T-helper 1 cell treated with Interleukin-12 subunit alpha and Interleukin-12 subunit beta and Interleukin-4 antibody, amounts not matched to agents 30 μg/mL and 1 μg/mL, for 36 hours (primary cell): ENCODE measurements around the gene ADAMTS17.

ENCODE experiments used
- H3K27ac Mint-ChIP-seq: one replicate; pipeline ENCODE4 v1.8.0; 2021; ENCODE audit warnings: mild to moderate bottlenecking, mixed read lengths
- H3K27me3 Mint-ChIP-seq: one replicate; pipeline ENCODE4 v1.8.0; 2021; ENCODE audit warnings: low read depth, mixed read lengths
- H3K36me3 Mint-ChIP-seq: one replicate; pipeline ENCODE4 v1.8.0; 2021; ENCODE audit warnings: low read depth, mixed read lengths
- H3K4me1 Mint-ChIP-seq: one replicate; pipeline ENCODE4 v1.8.0; 2021; ENCODE audit warnings: low read depth, mixed read lengths
- H3K4me3 Mint-ChIP-seq: one replicate; pipeline ENCODE4 v1.8.0; 2021; ENCODE audit warnings: mild to moderate bottlenecking, moderate library complexity, mixed read lengths
- H3K9me3 Mint-ChIP-seq: one replicate; pipeline ENCODE4 v1.8.0; 2021; ENCODE audit warnings: mixed read lengths

The ADAMTS17 gene

DNA sequence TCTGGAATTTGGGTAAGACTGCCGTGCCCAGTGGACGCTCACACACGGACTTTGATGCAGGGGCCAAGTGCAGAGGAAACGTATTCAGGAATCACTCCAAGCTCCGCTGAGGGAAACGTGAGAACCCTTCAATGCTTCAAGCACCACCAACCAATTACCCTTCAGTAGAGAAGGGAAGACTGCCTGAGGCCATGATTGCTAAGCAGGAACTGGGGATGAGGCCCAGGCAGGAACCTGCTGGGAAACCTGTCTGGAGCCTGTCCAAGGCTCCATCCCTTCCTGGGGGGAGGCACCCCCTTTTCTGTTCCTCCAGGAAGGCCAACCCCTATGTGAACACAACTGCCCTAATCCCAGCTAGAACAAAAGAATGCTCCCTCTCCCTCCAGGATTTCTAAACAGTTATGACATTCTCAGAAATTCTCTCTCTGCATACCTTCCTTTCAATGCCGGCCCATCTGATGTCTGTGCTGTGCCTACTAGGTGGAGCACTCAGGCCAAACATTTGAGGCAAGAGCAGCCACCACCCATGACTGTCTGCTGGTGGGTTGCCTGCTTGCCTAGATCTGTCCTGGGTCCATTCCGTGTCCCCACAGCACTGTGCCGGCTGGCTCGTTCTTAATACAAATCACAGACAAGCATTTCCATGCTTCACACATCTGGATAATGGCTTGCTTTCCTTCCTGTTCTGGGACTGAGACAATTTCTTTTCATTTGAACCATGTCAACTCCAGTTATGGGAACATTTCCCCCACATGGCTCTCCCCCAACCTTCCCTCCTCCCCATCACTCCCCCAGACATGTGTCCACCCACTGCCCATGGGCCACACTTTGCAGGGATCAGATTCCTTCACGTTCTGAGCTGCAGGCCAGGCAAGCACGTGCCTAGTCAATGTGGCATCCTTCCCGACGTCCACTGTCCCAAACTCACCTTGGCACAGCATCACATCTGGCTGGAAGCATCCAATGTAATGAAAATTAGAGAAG lies 149.4 kb downstream of the ADAMTS17 start:
- H3K27ac Mint-ChIP-seq: no peak overlapping the region
- H3K4me3 Mint-ChIP-seq: no peak overlapping the region
- H3K9me3 Mint-ChIP-seq: no peaks in the 10 kb centered on the region

DNA sequence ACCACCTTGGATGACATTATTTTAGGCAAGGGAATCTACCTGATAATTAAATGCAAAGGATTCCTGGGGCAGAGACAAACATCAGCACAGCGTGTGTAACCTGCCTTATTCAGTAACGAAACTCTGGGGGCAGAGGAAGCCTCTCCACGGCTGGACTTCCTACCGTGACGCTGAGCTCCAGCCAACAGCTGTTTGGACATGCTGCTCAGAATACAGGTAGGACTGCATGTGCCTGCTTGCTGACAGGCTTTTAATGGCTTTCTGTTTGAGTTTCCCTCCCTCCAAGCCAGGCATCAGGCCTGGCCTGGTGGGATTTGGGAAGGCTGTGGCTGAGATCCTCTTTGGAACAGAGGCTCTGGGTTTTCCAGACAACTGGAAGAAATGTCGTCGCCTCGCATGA lies 150.6 kb downstream of the ADAMTS17 start:
- no peaks in the 10 kb centered on the region for H3K4me1 Mint-ChIP-seq
- no peaks in the 10 kb centered on the region for H3K36me3 Mint-ChIP-seq
- no peaks in the 10 kb centered on the region for H3K27me3 Mint-ChIP-seq
- H3K9me3 Mint-ChIP-seq: no peaks in the 10 kb centered on the region
- no peak overlapping the region for H3K27ac Mint-ChIP-seq
- H3K4me3 Mint-ChIP-seq: no peak overlapping the region

More for the DNA sequence above, 149.4 kb downstream of the ADAMTS17 start:
- no peaks in the 10 kb centered on the region for H3K4me1 Mint-ChIP-seq
- no peaks in the 10 kb centered on the region for H3K27me3 Mint-ChIP-seq
- no peaks in the 10 kb centered on the region for H3K36me3 Mint-ChIP-seq

DNA sequence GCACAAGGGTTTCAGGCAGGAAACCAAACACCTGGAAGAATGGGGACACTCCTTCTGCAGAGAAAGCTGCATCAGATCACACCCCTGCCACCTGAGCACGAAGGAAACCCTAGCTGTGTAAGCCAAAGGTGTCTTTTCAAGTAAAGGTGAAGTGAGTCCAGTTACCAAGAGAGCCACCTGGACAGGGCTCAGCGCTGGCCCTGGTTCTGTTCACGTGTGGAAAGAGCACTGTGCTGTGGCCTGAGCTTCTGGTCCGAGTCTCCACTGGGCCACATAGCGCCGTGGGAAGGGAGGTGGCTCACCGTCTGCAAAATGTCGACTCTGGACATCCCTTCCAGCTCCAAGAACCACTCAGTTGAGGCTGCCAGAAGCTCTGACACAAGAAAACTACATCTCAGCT lies 151.1 kb downstream of the ADAMTS17 start:
- Mint-ChIP-seq H3K36me3 (no peaks in the 10 kb centered on the region), H3K9me3 (no peaks in the 10 kb centered on the region), H3K4me1 (no peaks in the 10 kb centered on the region), H3K27ac (no peak overlapping the region), H3K4me3 (no peak overlapping the region), H3K27me3 (no peaks in the 10 kb centered on the region)

DNA sequence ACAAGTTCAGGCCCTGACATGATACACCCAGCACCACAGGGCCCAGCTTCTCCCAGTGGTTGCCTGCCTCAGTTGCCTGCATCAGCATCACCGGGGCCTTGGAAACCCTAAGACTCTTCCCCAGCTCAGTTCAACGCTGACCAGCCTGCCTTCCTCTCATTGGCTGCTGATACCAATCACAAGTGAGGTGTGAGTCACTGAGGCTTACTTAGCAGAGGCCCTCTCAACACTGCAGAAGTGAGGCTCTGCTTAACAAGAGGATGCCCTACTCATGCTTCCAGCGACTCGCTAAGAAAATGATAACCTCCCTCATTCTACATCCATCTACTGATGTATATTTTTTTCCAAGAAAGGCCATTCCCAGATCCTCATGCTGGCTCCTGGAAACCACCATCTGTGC lies 151.9 kb downstream of the ADAMTS17 start:
- Mint-ChIP-seq H3K36me3 (no peaks in the 10 kb centered on the region), H3K4me1 (no peaks in the 10 kb centered on the region), H3K27ac (no peak overlapping the region), H3K9me3 (no peaks in the 10 kb centered on the region), H3K4me3 (no peak overlapping the region), H3K27me3 (no peaks in the 10 kb centered on the region)

DNA sequence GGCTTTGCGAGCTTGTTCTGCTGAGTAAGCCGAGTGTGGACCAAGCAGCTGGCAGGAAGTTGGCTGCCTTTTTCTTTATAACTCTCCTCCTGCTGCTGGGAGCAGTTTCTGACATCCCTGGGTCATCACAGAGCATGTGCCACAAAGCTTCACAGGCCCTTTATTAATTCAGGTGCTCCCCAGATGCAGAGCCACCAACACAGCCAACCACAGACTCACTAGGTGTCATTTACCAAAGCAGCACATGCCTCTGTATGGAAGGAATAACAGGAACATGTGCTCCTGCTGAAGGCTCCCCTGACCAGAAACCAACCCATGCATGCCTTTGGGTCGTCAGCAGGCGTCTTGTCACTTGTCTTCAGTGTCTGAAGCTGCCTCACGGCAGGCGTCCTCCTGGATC lies 152.5 kb downstream of the ADAMTS17 start:
- no peak overlapping the region for H3K4me3 Mint-ChIP-seq
- no peaks in the 10 kb centered on the region for H3K9me3 Mint-ChIP-seq
- H3K4me1 Mint-ChIP-seq: no peaks in the 10 kb centered on the region
- no peak overlapping the region for H3K27ac Mint-ChIP-seq
- no peaks in the 10 kb centered on the region for H3K27me3 Mint-ChIP-seq
- H3K36me3 Mint-ChIP-seq: no peaks in the 10 kb centered on the region

DNA sequence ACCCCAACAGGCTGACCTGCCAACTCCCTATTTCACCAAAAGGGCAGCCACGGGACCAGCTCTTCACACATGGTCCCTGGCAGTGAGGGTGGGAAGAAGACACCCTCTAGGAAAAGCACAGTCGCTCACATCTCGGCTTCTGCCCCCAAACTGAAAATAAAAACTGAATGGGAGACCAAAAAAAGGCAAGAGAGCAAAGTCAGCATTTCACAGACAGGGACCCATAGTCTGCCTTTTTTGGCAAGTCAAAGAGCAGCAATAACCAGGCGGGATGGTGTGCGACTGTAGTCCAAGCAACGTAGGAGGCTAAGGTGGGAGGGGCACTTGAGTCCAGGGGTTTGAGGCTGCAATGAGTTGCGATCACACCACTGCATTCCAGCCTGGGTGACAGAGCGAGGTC lies 154.1 kb downstream of the ADAMTS17 start:
- Mint-ChIP-seq H3K36me3 (no peaks in the 10 kb centered on the region), H3K27ac (no peak overlapping the region), H3K4me3 (no peak overlapping the region), H3K4me1 (no peaks in the 10 kb centered on the region), H3K27me3 (no peaks in the 10 kb centered on the region), H3K9me3 (no peaks in the 10 kb centered on the region)

DNA sequence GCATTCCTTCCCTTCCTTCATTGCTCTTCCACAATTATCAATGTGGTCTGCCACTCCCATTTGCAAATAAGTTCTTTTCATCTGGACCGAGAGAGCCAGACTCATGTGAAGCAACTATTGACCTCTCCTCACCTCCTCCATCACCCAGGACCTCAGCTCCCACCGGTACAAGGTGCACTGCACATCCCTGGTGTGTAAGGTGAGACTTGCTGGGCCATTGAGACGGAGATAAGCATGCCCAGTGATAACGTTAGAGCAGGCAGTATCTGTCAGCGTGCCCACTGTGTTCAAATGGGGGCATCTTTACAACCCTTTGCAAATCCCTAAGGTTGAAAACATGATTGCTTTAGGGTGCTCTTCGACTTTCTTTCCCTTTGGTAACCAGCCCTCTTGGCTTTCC lies 154.8 kb downstream of the ADAMTS17 start:
- Mint-ChIP-seq H3K27ac (no peak overlapping the region), H3K36me3 (no peaks in the 10 kb centered on the region), H3K4me3 (no peak overlapping the region), H3K9me3 (no peaks in the 10 kb centered on the region), H3K4me1 (no peaks in the 10 kb centered on the region), H3K27me3 (no peaks in the 10 kb centered on the region)

DNA sequence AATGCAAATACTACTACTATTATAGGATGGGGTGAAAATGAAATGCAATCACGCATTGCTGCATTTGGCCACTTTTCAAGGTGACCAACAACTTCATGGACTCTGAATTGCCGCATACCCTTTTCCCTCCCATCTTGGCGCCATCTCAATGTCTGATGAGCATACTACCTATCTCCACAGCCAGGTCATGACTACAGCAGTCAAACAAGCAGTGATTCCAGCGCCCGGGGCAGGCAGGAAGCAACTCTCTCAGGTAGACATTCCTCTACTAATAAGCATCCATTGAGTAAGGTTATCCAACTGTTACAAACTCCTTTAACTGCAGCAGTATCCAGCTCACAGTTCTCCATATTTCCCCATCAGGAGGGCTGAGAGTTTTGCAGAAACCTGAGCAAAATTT lies 155.4 kb downstream of the ADAMTS17 start:
- H3K4me3 Mint-ChIP-seq: no peak overlapping the region
- H3K27ac Mint-ChIP-seq: no peak overlapping the region
- no peaks in the 10 kb centered on the region for H3K27me3 Mint-ChIP-seq
- H3K4me1 Mint-ChIP-seq: no peaks in the 10 kb centered on the region
- H3K9me3 Mint-ChIP-seq: no peaks in the 10 kb centered on the region
- H3K36me3 Mint-ChIP-seq: no peaks in the 10 kb centered on the region

DNA sequence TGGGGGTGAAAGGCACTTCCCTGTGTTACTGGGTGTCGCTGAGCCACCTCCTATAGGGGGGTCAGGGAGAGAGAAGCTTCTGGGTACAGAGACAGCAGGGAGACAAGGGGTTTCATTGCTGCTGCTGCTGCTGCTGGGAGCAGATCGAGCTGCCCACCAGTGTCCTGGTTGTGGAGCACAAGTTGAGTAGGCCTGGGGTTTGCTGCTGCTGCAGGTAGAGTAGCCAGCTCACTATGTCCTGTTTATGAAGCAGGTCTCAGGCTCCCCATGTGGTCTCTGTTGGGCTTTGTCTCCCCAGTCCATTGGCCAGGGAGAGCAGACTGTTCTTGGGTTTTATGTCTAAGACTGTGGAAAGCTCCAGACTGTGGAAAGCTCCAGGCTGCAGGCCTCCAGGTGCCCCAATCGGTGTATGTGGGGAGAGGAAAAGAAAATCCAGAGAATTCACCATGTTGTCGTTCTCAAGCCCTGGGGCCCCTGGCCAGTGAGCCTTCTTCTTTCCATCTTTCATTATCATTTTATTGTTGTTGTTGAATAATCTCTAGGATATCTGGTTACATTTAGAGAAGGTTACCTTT lies 157.8 kb downstream of the ADAMTS17 start:
- Mint-ChIP-seq H3K4me1 (no peaks in the 10 kb centered on the region), H3K27ac (no peak overlapping the region), H3K36me3 (no peaks in the 10 kb centered on the region), H3K9me3 (peaks cover 7% of the 10 kb centered on the region), H3K27me3 (peaks cover 13% of the 10 kb centered on the region), H3K4me3 (no peak overlapping the region)

DNA sequence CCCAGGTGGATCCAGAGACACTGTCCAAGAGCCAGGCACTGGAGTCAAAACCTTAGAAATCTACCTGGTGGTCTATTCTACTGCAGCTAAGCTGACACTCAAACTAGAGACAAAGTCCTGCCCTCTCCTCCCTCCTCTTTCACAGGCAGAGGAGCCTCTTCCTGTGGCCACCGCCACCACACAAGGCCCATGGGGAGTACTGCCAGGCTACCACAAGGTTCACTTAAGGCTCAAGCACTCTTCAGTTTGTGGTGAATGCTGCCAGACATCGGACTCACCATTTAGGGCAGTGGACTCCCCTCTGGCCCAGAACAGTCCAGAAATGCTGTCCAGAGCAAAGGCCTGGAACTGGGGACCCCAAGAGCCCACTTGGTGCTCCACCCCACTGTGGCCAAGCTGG lies 160.9 kb downstream of the ADAMTS17 start:
- Mint-ChIP-seq H3K9me3 (peaks cover 15% of the 10 kb centered on the region), H3K4me1 (no peaks in the 10 kb centered on the region), H3K27me3 (peaks cover 15% of the 10 kb centered on the region), H3K36me3 (no peaks in the 10 kb centered on the region), H3K27ac (no peak overlapping the region), H3K4me3 (no peak overlapping the region)

DNA sequence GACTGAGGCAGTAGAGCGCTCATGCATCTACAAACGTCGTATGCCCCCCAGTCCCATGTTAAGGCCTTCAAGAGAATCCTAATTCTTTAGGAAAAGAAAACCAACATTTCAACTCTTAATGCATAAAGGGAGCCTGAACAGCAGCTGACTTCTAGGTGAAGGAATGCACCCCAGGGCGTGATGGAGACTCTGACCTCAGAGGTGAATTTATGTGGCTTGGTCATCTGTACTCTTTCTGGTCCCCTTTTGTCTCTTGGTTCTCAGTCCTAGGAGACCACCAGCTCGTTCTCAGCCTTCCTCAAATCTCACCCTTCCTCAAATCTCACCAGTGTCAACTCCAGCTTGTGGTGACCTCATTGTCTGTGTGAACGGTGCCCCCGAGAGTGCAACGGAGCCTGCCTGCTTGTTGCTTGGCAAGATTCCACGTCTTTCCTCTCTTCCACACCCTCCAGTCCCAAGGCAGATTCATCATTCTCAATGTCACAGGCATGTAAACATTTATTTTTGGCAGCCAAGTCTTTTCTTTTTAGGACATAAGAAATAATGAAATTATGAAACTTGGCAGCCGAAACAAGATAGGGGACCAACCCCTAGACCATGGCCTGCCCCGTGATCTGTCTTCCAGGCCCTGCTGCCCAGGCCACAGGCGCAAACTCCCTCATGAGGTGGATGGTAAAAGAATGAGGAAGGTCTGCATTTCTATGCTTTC lies 166.2 kb downstream of the ADAMTS17 start:
- no peak overlapping the region for H3K27ac Mint-ChIP-seq
- peaks cover 19% of the 10 kb centered on the region for H3K27me3 Mint-ChIP-seq
- peaks cover 1% of the 10 kb centered on the region for H3K4me1 Mint-ChIP-seq
- H3K9me3 Mint-ChIP-seq: peaks cover 27% of the 10 kb centered on the region
- H3K36me3 Mint-ChIP-seq: no peaks in the 10 kb centered on the region
- no peak overlapping the region for H3K4me3 Mint-ChIP-seq

DNA sequence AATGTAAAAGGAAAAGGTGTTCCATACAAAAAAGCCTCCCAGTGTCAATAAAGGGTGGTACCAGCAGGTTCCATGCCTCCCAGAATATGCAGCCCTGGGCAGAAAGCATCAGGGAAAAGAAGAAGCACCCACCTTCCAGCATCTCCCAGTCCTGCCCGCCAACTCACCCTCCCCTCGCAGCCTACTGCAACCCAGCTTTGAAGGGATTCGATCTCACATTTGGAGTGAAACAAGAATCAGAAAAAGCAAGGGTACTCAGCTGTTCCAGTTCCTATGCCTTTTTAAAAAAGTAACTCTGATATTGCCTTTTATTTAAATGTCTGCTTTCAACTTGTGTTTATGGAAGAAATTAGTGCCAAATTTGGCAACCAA lies 166.9 kb downstream of the ADAMTS17 start:
- H3K4me3 Mint-ChIP-seq: no peak overlapping the region
- H3K9me3 Mint-ChIP-seq: peaks cover 25% of the 10 kb centered on the region
- peaks cover 6% of the 10 kb centered on the region for H3K4me1 Mint-ChIP-seq
- no peaks in the 10 kb centered on the region for H3K36me3 Mint-ChIP-seq
- H3K27ac Mint-ChIP-seq: no peak overlapping the region
- H3K27me3 Mint-ChIP-seq: peaks cover 14% of the 10 kb centered on the region

DNA sequence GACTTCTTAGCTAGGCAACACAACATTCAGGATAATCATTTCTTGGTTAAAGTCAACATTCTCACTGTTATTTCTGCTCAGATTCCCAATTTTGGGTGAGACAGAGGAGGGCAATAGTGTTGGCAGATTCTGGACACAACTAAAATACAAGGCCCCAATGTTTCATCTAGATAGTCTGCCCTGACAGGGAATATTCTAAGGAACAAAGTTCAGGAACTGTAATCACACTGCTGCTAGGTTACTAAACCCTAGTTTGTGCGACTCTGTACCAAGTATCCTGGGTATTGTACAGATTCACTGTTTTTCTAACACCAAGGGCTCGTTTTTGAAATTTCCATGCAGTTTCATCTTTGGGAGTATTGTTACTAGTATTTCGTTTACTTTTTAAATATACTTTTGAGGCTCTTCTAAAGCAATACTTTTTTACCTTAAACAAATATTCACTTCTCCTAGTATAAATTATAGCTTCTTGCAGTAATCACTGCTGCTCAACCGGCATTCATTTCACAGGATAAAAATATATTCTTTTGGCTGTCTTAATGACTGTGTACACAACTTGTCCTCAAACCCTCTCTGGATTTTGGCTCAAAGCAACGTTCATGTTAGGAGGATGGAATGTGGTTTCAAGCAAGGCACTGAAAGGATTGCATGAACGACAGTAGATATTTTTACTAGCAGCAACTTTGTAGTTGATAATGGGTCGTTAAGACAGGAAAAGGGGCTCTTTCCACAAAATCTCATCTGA lies 167.4 kb downstream of the ADAMTS17 start:
- Mint-ChIP-seq H3K9me3 (peaks cover 22% of the 10 kb centered on the region), H3K36me3 (no peaks in the 10 kb centered on the region), H3K27me3 (peaks cover 9% of the 10 kb centered on the region), H3K27ac (no peak overlapping the region), H3K4me3 (no peak overlapping the region), H3K4me1 (peaks cover 8% of the 10 kb centered on the region)

DNA sequence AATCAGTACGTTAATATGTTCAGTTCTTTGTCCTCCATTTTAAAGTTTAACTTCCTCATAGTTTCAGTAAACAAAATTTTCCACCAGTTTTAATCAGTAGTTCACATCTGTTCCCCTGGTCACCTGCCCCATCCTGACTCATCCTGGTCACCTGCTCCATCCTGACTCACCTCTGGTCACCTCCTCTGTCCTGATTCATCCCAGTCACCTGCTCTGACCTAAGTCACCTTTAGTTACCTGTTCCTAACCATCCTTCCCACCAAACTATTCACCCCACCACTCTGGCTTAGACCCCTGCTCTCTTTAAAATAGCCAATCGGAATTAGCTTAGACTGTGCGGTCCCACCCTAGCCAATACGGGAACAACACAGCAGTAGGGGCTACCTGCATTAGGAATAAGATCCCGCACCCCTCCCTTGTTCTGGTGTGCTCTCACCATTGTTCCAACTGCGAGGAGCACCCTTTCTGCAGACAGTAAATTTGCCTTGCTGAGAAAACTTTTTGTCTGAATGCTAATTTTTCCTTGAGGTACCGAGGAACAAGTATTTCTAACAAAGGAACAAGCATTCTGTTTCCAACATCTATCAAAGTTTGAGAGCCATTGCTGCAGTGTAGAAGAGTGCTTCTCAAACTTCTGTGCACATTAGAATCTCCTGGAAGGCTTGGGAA lies 169.3 kb downstream of the ADAMTS17 start:
- peaks cover 19% of the 10 kb centered on the region for H3K9me3 Mint-ChIP-seq
- H3K4me3 Mint-ChIP-seq: no peak overlapping the region
- H3K4me1 Mint-ChIP-seq: peaks cover 11% of the 10 kb centered on the region
- peaks cover 9% of the 10 kb centered on the region for H3K27me3 Mint-ChIP-seq
- no peak overlapping the region for H3K27ac Mint-ChIP-seq
- H3K36me3 Mint-ChIP-seq: no peaks in the 10 kb centered on the region
